ENCODE data around the gene SLC4A4.

- TF ChIP-seq CTCF (IDR thresholded peaks at IDR 0.05) (no peak), POLR2AphosphoS5 (IDR thresholded peaks at IDR 0.05) (no peak)
Observed at GRCh38 chr4:71392109-71392508, 53.3 kb downstream of the SLC4A4 start.
